Hippocampal formation (tissue), 2 donors: ENCODE measurements around the gene SLC14A1.
"Not testable (repeated sequence)": the region's sequence is repeated elsewhere in the genome, so short reads cannot be mapped to it uniquely, and the experiment has no call there.

Experiments used
- DNase-seq, 2 donors: peaks; one replicate each; lab custom pipeline; 2025; lab: John Stamatoyannopoulos, UW

The SLC14A1 gene

DNA sequence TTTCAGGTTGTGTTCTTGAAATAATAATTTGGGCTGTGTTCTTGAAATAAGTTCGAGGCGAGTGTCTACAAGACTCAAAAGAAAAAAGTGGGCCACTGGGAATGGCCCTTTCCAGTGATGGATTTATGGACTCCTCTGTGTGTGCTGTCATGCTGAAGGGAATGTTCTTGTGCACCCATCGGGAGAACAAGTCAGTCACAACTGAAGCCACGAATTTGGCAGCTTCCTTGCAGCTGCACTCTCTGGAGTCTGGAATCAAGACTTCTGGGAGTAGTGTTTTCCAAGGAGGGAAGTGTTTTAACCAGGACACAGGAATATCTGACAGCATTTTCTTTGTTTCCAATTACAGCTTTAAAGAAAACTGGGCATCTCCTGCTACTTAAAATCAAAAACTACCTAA lies 620 bp downstream of the SLC14A1 start:
- no peak for DNase-seq

GRCh38 chr18:45725336-45725735 lies 1.4 kb downstream of the SLC14A1 start:
- DNase-seq: no peak

DNA sequence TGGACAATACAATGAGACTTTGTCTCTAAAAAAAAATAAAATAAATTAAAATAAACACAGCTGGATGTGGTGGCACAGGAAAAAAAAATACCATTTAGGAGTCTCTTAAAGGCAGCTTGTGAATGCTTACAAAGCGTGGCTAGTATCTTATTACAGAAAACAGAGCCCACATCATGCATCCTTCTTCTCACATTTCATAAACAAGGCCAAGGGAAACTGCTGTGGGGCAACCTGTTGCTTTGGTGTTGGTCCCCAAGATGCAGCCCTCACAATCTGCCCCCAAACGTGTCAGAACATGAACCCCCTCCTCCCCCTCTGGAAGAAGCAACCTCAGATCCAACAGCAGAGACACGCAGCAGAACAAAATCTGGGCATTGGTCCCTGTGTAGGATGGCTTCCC lies 2.6 kb downstream of the SLC14A1 start:
- DNase-seq: no peak

DNA sequence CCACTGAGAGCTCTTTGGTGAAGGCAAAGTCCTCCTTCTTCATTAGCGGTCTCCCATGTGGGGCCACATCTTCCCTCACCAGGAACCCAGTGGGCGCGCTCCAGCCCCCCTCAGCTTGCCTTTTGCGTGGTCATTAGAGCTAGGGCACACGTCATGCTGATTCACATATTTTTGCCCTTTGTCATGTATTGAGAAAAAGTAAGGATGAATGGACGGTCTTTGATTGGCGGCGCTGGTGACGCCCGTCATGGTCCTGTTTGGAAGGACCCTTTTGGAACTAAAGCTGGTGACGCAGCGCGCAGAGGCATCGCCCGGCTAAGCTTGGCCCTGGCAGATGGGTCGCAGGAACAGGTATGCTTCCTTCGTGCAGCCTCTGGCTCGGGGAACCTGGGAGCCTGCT lies 3.1 kb downstream of the SLC14A1 start:
- no peak for DNase-seq

GRCh38 chr18:45728336-45729010 lies 4.5 kb downstream of the SLC14A1 start:
- DNase-seq: no peak

DNA sequence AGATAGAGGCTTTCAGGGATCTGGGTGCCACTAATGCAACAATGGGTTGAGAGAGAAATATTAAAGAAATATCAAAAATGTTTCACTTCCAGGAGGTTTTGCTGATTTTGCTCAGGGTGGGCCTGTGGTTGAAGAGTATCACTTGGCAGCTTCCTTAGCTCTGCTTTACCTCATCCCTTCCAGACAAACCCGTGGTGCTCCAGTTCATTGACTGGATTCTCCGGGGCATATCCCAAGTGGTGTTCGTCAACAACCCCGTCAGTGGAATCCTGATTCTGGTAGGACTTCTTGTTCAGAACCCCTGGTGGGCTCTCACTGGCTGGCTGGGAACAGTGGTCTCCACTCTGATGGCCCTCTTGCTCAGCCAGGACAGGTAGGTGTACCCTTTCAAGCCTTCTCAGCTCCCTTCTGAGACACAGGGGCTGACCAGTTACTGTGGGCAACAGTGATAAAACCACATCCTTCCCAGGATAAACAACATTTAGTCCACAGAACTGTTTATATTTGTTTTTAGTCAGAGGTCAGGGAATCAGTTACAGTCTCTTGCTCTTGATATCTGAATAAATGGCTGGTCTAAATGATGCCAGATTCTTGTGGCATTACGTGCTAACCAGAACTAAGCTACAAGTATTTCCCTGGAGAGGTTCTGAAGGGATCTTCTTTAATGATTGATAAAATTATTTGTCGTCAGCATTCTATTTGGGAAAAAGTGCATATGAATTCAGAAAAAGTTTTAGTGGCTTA lies 7.0 kb downstream of the SLC14A1 start:
- DNase-seq: no peak

DNA sequence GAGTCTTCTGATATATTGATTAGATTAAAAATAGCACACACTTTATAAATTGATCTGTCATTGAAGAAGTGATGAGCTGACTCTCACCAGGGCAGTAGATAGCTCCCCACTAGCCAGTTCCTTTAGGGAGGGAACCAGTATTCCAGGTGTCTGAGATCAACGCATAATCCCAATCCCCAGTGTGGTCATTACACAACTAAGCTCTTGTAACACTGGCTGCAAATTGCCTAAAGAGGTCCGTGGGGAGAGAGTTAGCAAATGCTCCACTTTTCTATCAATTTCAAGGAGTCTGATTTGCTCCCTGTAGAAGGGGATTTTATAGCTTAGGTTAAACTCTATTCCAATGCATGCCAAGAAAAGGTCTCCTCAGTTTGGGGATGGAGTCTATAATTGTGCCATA lies 7.7 kb downstream of the SLC14A1 start:
- no peak for DNase-seq

DNA sequence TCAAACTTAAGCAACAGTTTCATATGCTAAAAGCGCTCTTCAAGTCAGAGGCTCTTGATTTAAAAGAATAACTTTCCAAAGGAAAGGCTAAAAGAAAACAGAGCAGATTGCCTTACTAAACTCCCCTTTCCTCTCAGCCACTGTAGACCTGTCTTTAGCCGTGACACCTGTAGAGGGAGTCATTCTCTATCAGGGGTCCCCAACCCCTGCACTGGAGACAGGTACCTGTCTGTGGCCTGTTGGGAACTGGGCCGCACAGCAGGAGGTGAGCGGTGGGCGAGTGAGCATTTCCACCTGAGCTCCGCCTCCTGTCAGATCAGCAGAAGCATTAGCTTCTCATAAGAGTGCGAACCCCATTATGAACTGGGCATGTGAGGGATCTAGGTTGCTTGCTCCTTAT lies 9.6 kb downstream of the SLC14A1 start:
- DNase-seq: no peak

DNA sequence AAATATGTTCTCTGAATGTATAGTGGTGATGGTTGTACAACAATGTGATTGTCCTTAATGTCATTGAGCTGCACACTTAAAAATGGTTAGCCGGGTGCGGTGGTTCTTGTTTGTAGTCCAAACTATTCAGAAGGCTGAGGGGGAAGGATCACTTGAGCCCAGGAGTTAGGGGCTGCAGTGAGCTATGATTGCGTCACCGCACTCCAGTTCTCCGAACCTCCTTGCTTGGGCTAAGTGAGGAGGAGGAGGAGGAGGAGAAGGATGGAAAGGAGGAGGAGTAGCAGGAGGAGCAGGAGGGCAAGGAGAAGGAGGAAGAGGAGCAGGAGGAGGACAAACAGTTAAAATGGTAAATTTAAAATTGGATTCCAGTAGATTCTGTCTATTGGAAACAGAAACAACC lies 10.5 kb downstream of the SLC14A1 start:
- DNase-seq: no peak

DNA sequence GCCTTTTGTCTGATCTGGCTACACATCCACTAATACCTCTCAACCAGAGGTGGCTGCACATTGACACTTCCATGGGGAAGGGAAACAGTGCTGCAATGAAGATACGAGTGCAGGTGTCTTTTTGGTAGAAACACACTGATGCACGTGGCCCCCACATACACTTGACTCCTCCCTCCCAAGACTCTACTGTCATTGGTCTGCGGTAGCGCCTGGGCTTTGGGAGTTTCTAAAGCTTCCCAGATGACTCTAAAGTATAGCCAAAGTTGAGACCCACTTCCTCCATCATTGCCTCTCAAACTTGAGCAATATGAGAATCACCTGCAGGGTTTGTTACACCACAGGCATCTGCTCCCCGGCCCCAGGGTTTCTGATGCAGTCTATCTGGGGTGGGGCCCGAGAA lies 11.0 kb downstream of the SLC14A1 start:
- no peak for DNase-seq

DNA sequence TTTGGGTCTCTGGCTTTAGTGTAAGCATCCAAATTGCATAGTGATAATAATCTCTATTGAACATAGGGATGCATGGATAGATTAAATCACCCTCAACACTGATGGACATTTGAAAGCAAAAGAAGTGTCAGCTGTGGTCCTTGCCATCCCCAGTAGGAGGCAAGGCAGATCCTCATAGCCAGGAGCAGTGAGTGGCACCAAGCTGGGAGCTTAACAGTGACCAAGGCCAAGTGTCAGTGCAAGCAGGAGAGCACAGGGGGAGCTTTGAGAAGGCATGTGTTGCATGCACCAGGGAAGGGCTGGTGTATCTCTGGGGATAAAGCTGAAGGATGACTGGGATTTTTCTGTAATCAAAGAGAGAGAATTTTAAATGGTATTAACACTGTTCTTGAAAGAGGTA lies 14.7 kb downstream of the SLC14A1 start:
- DNase-seq: no peak

DNA sequence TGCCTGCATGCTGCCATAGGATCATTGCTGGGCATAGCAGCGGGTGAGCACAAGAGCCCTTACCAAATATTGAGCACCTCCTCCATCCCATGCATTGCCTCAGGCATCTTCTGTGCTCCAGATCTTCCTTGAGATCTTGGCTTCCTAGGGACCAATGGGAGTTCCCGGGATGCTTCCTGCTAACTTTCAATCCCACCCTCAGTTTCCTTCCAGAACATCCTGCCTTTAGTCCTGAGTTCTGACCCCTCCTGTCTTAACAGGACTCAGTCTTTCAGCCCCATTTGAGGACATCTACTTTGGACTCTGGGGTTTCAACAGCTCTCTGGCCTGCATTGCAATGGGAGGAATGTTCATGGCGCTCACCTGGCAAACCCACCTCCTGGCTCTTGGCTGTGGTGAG lies 15.3 kb downstream of the SLC14A1 start:
- DNase-seq: no peak

- DNase-seq: no peak
These were observed 15.9 kb downstream of the SLC14A1 start for GRCh38 chr18:45739848-45740247.

DNA sequence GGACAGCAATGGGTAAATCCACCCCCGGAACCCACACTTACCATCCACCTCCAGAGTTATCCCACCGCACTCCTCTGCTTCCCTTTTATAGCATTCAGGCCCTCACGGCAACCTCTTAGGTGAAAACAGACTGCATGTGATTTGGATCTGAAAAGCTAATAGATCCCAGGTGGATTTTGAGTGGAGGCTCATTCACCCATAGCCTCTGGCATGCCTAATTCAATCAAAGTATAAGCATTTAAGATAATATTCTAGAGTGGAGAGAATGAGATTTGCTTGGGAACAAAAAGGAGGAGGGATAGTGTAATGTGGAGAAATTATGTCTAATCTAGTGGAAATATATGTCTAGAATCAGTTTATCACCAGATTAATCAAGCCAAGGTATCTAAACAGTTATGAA lies 17.1 kb downstream of the SLC14A1 start:
- no peak for DNase-seq

DNA sequence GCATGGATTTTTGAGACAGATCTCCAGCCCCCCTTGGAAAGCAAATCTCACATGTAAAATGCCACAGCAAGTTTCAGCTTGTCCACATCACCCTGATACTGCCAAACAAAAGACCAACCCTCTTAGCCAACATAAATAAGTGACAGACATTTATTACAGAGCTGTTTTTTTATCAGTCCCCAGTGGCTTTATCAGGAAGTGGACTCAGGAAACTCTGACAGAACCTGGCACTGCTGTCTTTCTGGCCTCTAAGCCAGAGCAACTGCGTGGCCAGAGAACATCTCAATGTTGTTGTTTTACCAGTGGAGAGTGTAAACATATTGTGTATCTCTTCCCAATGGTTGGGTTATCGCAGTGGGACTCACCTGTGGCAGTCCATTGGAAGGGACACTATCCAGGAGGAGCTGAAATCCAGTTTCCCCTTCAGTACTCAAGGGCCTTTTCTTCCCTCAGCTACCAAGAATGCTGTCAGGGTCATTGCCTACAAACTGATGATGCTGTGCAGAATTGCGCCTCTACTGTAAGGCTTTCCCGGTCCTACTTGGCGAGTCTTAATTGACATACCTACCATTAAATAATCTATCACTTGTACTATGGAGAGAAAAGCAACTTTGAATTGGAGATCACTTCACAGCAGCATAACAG lies 22.0 kb downstream of the SLC14A1 start:
- no peak for DNase-seq

DNA sequence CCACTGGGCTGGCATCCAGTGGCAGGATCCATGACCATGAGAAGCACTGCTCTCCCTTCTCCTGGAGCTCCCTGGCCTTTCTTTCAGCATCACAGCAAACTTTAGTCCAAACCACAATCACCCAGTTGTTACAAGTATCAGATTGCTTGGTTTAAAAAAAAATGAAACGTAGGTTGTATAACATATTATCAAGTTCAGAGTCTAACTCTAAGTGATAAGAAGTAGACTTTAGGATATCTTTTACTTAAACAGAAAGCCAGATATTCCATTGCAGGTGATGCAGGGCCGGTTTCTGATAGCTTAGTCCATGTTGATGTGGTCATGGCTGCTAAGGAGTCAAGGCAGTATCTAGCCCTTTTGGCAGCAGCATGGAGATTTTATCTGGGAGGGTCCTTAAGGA lies 24.5 kb downstream of the SLC14A1 start:
- DNase-seq: no peak

DNA sequence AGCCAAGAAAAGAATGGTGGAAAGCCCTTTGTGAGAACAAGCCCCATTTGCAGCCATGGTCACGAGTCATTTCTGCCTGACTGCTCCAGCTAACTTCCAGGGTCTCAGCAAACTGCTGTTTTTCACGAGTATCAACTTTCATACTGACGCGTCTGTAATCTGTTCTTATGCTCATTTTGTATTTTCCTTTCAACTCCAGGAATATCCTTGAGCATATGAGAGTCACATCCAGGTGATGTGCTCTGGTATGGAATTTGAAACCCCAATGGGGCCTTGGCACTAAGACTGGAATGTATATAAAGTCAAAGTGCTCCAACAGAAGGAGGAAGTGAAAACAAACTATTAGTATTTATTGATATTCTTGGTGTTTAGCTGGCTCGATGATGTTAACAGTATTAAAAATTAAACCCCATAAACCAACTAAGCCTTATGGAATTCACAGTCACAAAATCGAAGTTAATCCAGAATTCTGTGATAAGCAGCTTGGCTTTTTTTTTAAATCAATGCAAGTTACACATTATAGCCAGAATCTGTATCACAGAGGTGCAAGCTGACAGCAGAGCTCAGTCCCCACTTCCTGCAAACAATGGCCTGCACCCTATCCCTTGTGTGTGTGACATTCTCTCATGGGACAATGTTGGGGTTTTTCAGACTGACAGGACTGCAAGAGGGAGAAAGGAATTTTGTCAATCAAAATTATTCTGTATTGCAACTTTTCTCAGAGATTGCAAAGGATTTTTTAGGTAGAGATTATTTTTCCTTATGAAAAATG lies 26.1 kb downstream of the SLC14A1 start:
- no peak for DNase-seq

DNA sequence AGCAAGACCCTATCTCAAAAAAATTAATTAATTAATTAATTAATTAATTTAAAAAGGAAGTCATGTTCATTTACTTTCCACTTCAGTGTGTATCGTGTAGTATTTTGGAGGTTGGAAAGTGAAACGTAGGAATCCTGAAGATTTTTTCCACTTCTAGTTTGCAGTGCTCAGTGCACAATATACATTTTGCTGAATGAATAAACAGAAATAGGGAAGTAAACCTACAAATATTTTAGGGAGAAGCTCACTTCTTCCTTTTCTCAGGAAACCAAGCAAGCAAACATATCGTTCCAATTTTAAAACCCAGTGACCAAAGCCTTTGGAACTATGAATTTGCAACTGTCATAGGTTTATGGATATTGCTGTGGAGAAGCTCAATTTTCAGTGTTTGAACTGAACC lies 27.8 kb downstream of the SLC14A1 start:
- DNase-seq: no peak

GRCh38 chr18:45752681-45753080 lies 28.7 kb downstream of the SLC14A1 start:
- DNase-seq: no peak

GRCh38 chr18:45753286-45753685 lies 29.3 kb downstream of the SLC14A1 start:
- no peak for DNase-seq

- no peak for DNase-seq
These were observed 32.0 kb downstream of the SLC14A1 start for GRCh38 chr18:45755934-45756333.

DNA sequence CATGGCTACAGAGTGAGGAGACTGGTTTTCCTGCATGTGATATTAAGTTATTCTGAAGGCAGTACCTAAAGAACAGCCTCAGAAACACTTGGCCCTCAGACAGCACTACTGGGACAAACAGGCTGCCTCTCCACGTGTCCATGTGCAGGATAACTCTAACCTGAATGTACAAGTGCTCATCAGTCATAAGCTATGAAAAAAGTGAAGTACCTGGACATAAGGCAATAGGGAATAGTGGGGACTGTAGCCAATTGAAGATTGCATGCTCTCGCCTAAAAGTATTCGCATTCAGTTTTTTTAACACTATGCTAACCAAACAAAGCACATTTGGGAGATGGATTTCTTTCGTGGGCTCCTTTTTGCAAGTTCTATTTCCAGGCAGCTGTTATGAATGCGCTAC lies 33.0 kb downstream of the SLC14A1 start:
- DNase-seq: no peak

- not testable (repeated sequence) for DNase-seq
These were observed 33.7 kb downstream of the SLC14A1 start for GRCh38 chr18:45757644-45758043.
